ENCODE measurements around the gene MAPK12. TPM values are rescaled to one million over a fixed set of nuclear protein-coding genes. Genes with fewer than 3 reads are reported as not detected.

Gene MAPK12
- total RNA-seq, 2 experiments from 2014 or later: 1.2 to 1.3 TPM

DNA sequence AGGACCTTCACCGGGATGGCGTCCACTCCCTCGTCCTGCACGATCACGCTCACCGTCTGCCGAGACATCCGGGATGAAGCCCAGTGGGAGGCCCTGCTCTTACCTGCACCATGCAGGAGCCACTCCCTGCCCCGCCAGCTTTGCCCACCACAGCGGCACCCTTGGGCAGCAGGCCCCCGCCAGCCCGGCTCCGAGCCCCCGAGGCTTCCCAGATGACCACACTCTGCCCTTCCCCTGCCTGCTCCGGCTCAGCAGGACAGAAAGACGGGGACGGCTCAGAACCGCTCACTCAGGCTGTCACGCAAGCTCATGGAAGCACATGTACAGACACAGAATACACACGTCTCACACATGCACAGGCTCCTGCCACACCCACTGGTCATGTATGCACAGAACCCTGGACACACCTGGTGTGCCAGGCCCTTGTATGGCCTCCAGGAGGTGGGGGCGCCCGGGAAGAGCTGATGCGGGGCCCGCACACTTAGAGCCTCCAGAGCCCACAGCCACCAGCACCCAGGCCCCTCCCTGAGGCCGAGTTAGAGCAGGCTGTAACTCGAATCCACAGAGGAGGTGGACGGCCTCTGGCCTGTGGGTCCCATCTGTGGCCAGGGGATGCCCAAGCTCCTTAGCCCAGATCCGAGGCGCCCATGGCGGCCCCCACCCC lies 17.6 kb upstream of the MAPK12 start:
- Histone ChIP-seq H3K9me3 (ENCODE audit: control insufficient read depth in 1 of 2, insufficient read depth in 1 of 2, low read length in 2 of 2) (peaks cover 0 to 15% of the 10 kb centered on the region in 2 experiments), H3K27ac (ENCODE audit: low read depth in 1 of 2, low read length in 2 of 2) (no peak overlapping the region), H3K27me3 (ENCODE audit: control insufficient read depth in 1 of 2, insufficient read depth in 2 of 2, low read length in 2 of 2) (no peaks in the 10 kb centered on the region), H3K4me1 (ENCODE audit: insufficient read depth, low read length) (peaks cover 3% of the 10 kb centered on the region), H3K4me3 (ENCODE audit: low read length) (no peak overlapping the region), H3K36me3 (ENCODE audit: insufficient read depth, low read length) (no peaks in the 10 kb centered on the region)
- POLR2A ChIA-PET: no interaction called here
- Mint-ChIP-seq H3K4me3 (no peak overlapping the region), H3K9me3 (no peaks in the 10 kb centered on the region), H3K27ac (no peak overlapping the region), H3K27me3 (no peaks in the 10 kb centered on the region), H3K4me1 (ENCODE audit: low read depth) (peaks cover 2% of the 10 kb centered on the region), H3K36me3 (ENCODE audit: low read depth) (no peaks in the 10 kb centered on the region)
- CTCF ChIA-PET: interaction anchor here (1.5 kb wide), 1 partner anchor 63 kb away, joined by 3 read pairs; no protein-coding TSS in a partner anchor
- ATAC-seq (ENCODE audit: poor library complexity): no peak
- DNase-seq: no peak
- TF ChIP-seq, protein P1, sequence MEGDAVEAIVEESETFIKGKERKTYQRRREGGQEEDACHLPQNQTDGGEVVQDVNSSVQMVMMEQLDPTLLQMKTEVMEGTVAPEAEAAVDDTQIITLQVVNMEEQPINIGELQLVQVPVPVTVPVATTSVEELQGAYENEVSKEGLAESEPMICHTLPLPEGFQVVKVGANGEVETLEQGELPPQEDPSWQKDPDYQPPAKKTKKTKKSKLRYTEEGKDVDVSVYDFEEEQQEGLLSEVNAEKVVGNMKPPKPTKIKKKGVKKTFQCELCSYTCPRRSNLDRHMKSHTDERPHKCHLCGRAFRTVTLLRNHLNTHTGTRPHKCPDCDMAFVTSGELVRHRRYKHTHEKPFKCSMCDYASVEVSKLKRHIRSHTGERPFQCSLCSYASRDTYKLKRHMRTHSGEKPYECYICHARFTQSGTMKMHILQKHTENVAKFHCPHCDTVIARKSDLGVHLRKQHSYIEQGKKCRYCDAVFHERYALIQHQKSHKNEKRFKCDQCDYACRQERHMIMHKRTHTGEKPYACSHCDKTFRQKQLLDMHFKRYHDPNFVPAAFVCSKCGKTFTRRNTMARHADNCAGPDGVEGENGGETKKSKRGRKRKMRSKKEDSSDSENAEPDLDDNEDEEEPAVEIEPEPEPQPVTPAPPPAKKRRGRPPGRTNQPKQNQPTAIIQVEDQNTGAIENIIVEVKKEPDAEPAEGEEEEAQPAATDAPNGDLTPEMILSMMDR (IDR thresholded peaks at IDR 0.05): no peak
- intact Hi-C loops (cut with DNase I, micrococcal nuclease): loop anchor here (5.0 to 10.0 kb wide), 2 partner anchors 48 to 336 kb away; partner anchors contain the start of gene DENND6B (in 1 of the 2)

DNA sequence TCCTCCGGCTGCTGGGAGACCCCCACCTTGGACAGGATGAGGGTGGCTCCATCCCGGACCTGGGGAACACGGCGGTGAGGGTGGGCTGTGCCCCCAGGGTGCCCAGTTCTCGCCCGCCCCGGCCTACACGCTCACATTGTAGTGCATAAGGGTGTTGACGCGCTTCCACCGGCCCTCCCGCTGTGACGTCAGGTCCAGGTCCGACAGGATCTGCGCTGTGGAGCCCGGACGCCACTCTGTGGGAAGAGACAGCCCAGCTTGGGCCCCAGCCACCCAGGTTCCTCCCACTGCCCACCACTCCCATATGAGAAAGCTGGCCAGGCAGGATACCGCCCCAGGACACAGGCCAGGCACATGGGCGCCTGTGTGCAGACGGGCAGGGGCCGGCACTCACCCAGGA lies 17.0 kb upstream of the MAPK12 start:
- ChIA-PET CTCF (interaction anchor here (1.5 kb wide), 1 partner anchor 64 kb away, joined by 3 read pairs; no protein-coding TSS in a partner anchor), POLR2A (no interaction called here)
- H3K4me1 ChIP-seq (ENCODE audit: insufficient read depth, low read length): peaks cover 4% of the 10 kb centered on the region
- H3K27me3 ChIP-seq (ENCODE audit: control insufficient read depth in 1 of 2, insufficient read depth in 2 of 2, low read length in 2 of 2): no peaks in the 10 kb centered on the region
- no peak overlapping the region for H3K27ac ChIP-seq (ENCODE audit: low read depth in 1 of 2, low read length in 2 of 2)
- Mint-ChIP-seq H3K27ac (no peak overlapping the region), H3K4me3 (no peak overlapping the region), H3K4me1 (ENCODE audit: low read depth) (peaks cover 7% of the 10 kb centered on the region), H3K36me3 (ENCODE audit: low read depth) (no peaks in the 10 kb centered on the region), H3K27me3 (no peaks in the 10 kb centered on the region), H3K9me3 (no peaks in the 10 kb centered on the region)
- TF ChIP-seq, protein P1 (IDR thresholded peaks at IDR 0.05): no peak
- DNase-seq (no peak), ATAC-seq (ENCODE audit: poor library complexity) (no peak)
- intact Hi-C loops (cut with DNase I, micrococcal nuclease): loop anchor here (5.0 to 10.0 kb wide), 2 partner anchors 49 to 336 kb away; partner anchors contain the start of gene DENND6B (in 1 of the 2)
- peaks cover 0 to 15% of the 10 kb centered on the region in 2 experiments for H3K9me3 ChIP-seq (ENCODE audit: control insufficient read depth in 1 of 2, insufficient read depth in 1 of 2, low read length in 2 of 2)
- no peaks in the 10 kb centered on the region for H3K36me3 ChIP-seq (ENCODE audit: insufficient read depth, low read length)
- no peak overlapping the region for H3K4me3 ChIP-seq (ENCODE audit: low read length)

DNA sequence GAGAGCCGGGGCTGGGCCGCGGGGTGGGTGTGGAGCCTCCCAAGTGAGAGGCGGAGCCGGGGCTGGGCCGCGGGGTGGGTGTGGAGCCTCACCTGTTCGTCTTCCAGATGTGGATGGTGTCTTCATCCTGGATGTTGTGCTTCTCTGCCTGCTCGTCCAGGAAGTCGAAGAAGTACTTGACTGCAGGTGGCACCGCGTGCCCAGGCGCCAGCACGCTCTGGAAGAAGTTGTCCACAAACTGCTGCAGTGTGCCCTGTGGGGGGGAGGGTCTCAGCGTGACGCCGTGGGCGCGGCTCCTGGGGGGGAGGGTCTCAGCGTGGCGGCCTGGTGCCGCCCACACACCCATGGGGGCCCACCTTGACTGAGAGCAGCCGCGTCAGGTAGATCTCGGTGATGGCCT lies 16.3 kb upstream of the MAPK12 start:
- Mint-ChIP-seq H3K4me3 (no peak overlapping the region), H3K36me3 (ENCODE audit: low read depth) (no peaks in the 10 kb centered on the region), H3K9me3 (no peaks in the 10 kb centered on the region), H3K4me1 (ENCODE audit: low read depth) (peaks cover 7% of the 10 kb centered on the region), H3K27ac (no peak overlapping the region), H3K27me3 (no peaks in the 10 kb centered on the region)
- intact Hi-C loops (cut with DNase I, micrococcal nuclease): loop anchor here (5.0 to 10.0 kb wide), 2 partner anchors 50 to 337 kb away; partner anchors contain the start of gene DENND6B (in 1 of the 2)
- Histone ChIP-seq H3K9me3 (ENCODE audit: control insufficient read depth in 1 of 2, insufficient read depth in 1 of 2, low read length in 2 of 2) (peaks cover 0 to 15% of the 10 kb centered on the region in 2 experiments), H3K27ac (ENCODE audit: low read depth in 1 of 2, low read length in 2 of 2) (no peak overlapping the region), H3K27me3 (ENCODE audit: control insufficient read depth in 1 of 2, insufficient read depth in 2 of 2, low read length in 2 of 2) (no peaks in the 10 kb centered on the region), H3K4me3 (ENCODE audit: low read length) (no peak overlapping the region), H3K36me3 (ENCODE audit: insufficient read depth, low read length) (no peaks in the 10 kb centered on the region), H3K4me1 (ENCODE audit: insufficient read depth, low read length) (peaks cover 4% of the 10 kb centered on the region)
- ATAC-seq (ENCODE audit: poor library complexity) (no peak), DNase-seq (no peak)
- ChIA-PET POLR2A (no interaction called here), CTCF (no interaction called here)
- TF ChIP-seq, protein P1 (IDR thresholded peaks at IDR 0.05): no peak
